Lung microvascular endothelial cell (primary cell): ENCODE measurements around the gene PCNX3. TPM values are rescaled to one million over a fixed set of nuclear protein-coding genes. Genes with fewer than 3 reads are reported as not detected.

ENCODE experiments used
- DNase-seq, 2 donors: peaks; one replicate each; pipeline versions ENCODE4 v3.0.0 to v3.0.0-alpha.2; 2010; ENCODE audit warnings: low read depth in 2 of 2
- total RNA-seq: library from RNA; depleted of rRNA; stranded (reverse); fragments of >200 nt; gene quantifications from 2 replicates; pipeline ENCODE4 v1.2.1, GENCODE V29; 2014

The PCNX3 gene
- total RNA-seq: 10.2 and 12.9 TPM in 2 replicates

GRCh38 chr11:65615229-65615949, at the start of gene PCNX3:
PCNX3 (plus strand) TSS chr11:65615776; CDS start chr11:65616312, 536 bp downstream.
- DNase-seq: peak; percentile 100

DNA sequence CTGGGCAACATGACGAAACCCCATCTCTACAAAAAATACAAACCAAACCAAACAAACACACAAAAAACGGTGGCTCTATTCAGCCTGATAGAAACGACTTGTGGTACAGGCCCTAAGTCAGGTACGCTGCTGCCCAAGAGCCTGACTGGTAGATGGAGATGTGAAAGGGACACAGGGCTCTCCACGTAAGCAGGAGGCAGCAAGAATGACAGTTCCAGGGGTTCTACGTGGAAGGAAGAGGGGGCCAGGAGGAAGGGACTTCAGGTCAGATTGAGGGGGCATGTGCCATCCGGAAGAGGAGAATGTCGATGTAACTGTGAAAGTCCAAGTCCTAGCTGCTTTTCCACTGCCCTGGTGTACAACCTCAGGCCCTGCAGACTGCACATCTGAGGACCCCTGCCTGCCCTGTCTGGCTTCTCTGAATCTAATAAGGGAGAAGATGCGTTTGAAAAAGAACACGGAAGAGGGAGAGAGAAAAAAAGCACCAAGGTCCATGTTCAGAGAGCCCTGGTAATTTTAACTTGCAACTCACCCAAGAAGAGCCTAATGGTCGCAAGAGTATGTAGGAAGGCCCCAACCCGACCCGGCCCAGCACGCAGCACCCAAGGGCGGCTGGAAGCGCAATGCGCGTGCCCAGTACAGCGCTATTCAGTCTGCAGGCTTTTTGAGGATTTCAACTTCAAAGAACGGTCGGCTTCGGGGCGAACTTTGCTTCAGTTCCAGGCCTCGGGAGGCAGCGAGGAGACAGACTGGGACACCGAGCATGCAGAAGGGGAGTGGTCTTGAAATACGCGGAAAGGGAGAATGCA, 46.2 kb upstream of the PCNX3 start:
- no peak for DNase-seq

- peak; percentile 99 to 100 for DNase-seq
Measured at GRCh38 chr11:65569973-65570918, 45.3 kb upstream of the PCNX3 start, which contains the start of gene ZNRD2. ZNRD2 (plus strand) TSS chr11:65570477; CDS start chr11:65570492, 15 bp downstream.

DNA sequence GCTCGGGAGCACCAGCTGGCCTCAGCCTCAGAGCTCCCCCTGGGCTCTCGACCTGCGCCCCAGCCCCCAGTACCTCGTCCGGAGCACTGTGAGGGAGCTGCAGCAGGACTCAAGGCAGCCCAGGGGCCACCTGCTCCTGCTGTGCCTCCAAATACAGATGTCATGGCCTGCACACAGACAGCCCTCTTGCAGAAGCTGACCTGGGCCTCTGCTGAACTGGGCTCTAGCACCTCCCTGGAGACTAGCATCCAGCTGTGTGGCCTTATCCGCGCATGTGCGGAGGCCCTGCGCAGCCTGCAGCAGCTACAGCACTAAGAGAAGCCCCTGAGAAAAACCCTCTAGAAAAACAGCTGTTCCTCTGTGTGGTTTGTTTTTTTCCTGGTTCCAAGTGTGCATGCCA, 44.2 kb upstream of the PCNX3 start:
- no peak for DNase-seq

- DNase-seq: peak; percentile 67 to 81
Measured at GRCh38 chr11:65571940-65572339, 43.6 kb upstream of the PCNX3 start.

DNA sequence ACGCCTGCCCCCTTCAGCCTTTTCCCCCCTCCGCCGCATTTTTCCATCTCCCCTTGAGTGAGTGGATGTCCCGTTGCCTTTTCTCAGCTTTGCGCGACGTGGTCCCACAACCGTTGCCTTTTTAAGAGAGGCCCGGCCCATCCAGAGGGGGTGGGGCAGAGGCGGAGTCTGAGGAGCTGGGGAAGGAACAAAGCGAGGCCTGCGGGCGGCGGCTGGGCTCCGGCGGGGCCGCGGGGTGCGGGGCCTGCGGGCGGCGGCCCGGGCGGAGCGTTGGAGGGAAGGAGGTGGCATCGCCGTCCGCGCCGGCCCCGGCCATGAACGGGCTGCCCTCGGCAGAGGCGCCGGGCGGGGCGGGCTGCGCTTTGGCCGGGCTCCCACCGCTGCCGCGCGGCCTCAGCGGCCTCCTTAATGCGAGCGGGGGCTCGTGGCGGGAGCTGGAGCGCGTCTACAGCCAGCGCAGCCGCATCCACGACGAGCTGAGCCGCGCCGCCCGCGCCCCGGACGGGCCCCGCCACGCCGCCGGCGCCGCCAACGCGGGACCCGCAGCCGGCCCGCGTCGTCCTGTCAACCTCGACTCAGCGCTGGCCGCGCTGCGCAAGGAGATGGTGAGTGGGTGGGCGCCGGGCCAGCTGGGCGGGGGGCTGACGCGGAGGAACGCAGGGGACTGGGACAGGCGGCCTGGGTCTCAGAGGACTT, 43.1 kb upstream of the PCNX3 start, which contains the start of gene FAM89B:
Gene FAM89B, plus strand, starts transcription at position 183 of the 696 bp plus-strand sequence. Its CDS starts 132 bp downstream, at position 315.
- DNase-seq: peak; percentile 82 to 85

- DNase-seq: no peak
Measured at GRCh38 chr11:65573391-65574079, 42.0 kb upstream of the PCNX3 start.

- peak; percentile 90 to 97 for DNase-seq
Measured at GRCh38 chr11:65574109-65574810, 41.3 kb upstream of the PCNX3 start.

DNA sequence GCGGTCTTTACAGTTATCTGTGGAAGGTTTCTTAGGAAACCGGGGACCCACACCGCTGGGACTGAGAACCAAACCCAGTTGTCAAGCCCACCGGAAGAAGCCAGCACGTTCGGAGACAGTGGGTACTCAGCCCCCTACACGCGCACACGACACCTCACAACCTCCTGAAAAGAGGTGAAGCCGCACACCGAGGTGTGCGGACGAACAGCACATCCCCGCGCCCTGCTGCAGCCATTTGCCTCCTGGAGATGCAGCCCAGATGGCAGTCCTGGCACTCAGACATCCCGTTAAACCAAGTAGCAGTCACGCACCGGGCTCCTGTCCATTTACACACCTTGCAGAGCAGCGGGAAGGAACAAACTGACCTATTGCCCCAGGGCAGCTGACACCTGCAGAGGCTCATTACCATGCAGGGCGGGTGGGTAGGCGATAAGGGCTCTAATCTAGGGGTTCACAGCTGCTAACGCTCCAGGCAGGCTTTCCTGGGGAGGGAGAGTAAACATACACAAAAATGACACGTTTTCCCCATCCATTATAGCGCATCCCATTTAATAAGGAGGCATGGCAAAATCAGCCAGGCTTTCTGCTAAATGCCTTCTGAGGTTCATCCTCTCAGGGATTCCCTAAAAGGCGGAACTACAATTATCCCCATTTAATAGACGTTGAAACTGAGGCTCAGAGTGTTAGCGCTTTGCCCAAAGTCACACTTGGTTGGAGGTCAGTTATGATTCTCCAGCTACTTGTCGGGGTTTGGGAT, 40.6 kb upstream of the PCNX3 start:
- peak in 1 of 2 donors; percentile 37 for DNase-seq

GRCh38 chr11:65575568-65576231, 39.9 kb upstream of the PCNX3 start, which contains the start of gene EHBP1L1:
EHBP1L1 (plus strand) TSS chr11:65576053; CDS start chr11:65576303, 250 bp downstream.
- peak in 1 of 2 donors; percentile 35 for DNase-seq

DNA sequence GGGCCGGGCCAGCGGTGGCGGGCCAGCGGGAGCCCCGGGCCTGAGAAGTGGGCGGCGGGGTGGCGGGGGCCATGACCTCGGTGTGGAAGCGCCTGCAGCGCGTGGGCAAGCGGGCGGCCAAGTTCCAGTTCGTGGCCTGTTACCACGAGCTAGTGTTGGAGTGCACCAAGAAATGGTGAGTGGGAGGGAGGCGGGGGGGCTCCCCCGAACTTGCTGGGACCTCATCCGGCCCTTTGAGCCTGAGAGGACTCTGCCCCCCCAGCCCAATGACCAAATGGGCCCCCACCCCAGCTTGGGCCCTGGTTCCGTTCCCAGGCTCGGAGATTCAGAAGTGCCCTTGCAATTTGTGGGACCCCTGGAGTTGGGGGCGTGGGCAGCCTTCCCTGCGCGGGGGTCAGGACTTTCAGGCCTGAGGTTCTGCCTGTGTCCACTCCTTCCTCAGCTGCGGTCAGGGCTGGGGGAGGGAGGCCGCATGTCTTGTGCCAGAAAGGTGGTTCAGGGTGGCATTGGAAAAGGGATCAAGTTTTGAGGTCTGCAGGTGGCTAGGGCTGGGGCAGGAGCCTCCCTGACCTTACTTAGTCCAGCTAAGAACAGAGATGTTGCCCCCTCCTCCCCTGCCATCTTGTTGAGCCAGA, 39.2 kb upstream of the PCNX3 start:
- DNase-seq: no peak

- peak in 1 of 2 donors; percentile 43 for DNase-seq
Measured at GRCh38 chr11:65576867-65577755, 38.5 kb upstream of the PCNX3 start.

GRCh38 chr11:65577756-65578109, 37.8 kb upstream of the PCNX3 start:
- DNase-seq: no peak

DNA sequence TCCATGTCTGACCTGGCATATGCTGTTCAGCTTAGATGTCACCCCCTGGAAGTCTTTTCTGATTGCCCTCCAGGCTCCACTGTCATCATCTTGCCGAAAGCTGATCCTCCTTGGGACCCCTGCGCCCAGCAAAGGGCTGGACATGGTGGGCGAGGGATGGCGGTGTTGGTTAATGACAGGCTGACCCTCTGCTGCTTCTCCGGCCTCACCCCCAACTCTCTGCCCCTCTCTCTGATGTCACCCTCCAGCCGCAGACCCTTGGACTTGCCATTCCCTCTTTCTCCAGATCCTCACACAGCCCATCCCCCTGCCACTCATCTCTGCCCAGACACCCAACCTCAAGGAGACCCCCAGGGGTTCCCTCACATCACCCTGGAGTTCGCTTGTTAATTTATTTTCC, 37.4 kb upstream of the PCNX3 start:
- no peak for DNase-seq

DNA sequence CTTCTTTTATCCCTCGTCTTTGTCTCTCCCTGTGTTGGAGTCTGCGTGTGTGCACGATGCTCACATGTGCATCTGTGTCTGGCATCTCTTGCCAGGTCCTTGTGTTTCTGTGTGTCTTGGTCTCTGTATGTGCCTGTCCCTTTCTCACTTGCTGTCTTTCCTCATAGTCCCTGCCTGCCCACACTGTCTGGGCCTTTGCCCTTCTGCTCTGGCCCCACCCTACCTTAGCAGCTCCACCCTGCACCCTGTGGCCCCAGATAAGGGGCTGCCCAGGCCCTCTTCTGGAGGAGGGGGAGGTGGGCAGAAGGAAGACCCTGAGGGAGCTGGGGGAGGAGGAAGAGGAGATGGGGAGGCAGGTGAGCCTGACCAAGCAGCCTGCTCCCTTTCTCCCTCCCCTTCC, 36.9 kb upstream of the PCNX3 start:
- DNase-seq: no peak

- no peak for DNase-seq
Measured at GRCh38 chr11:65579291-65579690, 36.3 kb upstream of the PCNX3 start.
